TTC549 (cell line): Measurements from ENCODE around the gene HSPG2.

Source experiments
- FAIRE-seq: peaks from 2 replicates; lab custom pipeline; 2012; peaks lifted over from hg19 to GRCh38; lab: Jason Lieb, UNC

HSPG2 gene

DNA sequence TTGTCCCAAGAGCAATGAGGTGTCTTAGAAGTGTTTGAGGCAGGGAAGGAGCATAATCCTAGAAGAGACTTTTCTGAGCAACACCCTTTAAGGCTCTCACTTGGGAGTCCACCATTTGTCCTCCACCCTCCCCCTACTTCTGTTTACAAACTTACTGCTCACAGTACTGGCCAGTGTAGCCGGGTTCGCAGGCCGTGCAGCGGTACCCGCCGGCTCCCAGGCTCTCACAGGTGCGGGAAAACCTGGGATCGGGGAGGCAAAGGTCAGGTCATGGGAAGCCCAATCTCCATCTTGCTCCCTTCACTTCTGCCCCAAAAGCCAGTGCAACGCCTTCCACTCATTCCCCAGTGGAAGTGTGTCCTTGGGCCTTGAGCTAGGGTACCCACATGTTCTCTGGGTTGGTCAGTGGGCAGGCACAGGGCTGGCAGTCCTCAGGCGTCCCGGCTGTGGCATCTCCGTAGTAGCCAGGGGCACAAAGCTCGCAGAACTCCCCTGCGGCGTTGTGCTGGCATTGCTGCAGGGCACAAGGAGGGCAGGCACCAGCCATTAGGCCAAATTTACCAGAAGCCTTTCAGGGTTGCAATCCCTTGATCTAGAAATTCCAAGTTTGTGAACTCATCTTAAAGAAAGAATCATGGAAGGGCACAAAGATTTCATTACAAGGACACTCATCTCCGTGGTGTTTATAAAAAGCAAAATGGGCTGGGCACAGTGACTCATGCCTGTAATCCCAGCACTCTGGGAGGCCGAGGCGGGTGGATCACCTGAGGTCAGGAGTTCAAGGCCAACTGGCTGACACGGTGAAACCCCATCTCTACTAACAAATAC is 75.3 kb downstream of the HSPG2 start:
- FAIRE-seq = no peak

DNA sequence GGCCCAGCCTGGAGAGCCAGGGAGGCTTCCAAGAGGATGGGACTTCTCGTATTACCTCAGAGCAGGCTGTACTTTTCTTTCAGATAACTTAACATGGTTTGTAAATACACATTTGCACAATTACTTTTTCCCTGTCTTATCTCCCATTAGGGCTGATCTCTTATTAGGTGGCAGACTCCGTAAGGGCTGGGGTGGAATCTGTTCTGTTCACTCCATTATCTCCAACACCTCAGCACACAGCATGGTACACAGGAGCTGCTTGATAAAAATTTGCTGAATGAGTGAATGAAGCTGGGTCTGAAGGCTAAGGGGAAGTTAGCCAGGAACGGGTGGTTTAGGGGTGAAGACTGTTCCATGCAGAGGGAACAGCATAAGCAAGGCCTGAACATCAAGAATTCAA is 76.1 kb downstream of the HSPG2 start:
- no peak for FAIRE-seq

DNA sequence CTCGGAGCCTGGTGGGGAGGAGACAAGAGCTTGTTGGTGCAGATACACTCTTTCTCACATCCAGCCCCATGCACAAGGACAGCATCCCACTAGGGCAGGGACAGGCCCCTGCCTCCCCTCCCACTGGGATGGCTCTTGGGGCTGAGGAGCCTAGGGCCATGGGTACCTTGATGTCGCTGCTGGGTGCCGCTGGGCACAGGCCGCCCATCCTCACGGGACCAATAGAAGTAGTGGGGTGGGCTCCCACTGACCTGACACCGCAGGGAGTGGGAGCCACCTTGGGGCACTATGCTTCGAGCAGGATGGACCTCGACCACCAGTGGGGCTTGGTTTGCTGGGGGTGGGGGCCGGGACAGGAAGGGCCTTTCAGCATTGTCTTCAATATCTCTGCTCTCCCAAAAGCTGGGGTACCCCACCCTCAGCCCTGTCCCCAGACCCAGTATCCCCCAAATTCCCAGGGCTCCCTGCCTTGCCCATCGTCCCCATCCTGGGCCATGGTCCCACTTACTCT is 77.4 kb downstream of the HSPG2 start:
- FAIRE-seq = no peak

DNA sequence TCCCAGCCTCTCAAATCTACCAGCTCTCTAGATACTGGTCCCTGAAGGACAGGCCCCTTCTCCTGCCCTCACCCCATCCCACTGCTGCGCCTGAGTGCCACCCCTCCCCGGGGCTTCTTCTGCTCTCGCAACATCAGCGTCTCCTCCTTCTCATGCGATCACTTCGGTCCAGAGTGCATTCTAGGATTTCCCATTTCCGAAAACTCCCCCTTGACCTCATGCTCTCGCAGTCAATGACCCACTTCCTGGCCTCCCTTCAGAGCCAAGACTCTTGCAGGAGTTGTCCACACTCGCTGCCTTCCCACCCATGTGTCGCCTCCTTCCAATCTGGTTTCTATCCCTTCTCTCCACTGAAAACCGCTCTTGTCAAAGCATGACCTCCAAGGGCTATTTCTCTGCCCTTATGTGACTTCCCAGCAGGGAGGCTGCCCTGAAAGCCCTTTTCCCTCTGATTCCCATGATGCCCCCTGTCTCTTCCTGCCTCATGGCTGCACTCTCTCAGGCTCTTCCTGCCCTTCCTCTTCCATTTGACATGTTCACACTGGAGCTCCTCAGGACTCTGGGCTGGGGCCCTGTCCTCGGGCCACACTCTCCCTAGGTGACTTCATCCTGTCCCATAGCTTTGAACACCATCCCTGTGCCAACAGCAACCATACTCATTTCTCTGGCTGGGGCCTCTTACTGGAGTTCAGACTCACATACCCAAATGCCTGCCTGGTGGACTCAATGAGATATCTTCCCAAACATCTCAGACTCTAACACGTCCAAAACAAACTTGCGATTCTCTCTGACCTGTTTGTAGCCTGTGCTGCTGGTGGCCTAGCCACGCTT is 79.1 kb downstream of the HSPG2 start:
- no peak for FAIRE-seq

DNA sequence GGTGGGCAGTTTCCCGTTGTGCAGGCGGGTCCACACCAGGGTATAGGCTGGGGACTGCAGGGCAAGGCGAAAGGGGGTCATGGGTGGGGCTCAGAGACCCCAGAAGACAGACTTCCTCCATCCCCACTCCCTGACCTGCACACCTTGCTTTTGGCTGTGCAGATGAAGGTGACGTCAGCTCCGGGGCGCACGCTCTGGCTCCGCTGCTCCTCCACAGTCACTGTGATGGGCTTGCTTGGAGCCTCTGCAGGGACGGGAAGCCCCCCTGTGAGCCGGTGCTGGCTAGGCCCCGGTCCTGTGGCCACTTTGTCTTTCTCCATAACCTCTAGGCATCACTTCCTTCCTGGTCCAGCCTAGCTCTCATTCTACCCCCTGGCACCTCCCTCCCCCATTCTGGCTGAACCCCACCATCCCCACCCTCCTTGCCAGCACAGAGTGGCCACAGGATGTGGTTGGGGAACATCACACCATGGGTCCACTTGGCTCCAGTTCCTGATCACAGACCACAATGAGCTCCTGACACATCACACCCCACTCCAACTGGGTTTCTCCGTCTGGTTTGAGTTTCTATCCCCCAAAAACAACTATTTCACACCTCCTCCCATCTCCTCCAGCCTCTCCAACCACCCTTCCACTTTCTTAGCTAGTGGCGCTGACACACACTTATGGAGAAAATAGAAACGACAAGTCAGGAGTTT is 79.8 kb downstream of the HSPG2 start:
- FAIRE-seq = no peak

DNA sequence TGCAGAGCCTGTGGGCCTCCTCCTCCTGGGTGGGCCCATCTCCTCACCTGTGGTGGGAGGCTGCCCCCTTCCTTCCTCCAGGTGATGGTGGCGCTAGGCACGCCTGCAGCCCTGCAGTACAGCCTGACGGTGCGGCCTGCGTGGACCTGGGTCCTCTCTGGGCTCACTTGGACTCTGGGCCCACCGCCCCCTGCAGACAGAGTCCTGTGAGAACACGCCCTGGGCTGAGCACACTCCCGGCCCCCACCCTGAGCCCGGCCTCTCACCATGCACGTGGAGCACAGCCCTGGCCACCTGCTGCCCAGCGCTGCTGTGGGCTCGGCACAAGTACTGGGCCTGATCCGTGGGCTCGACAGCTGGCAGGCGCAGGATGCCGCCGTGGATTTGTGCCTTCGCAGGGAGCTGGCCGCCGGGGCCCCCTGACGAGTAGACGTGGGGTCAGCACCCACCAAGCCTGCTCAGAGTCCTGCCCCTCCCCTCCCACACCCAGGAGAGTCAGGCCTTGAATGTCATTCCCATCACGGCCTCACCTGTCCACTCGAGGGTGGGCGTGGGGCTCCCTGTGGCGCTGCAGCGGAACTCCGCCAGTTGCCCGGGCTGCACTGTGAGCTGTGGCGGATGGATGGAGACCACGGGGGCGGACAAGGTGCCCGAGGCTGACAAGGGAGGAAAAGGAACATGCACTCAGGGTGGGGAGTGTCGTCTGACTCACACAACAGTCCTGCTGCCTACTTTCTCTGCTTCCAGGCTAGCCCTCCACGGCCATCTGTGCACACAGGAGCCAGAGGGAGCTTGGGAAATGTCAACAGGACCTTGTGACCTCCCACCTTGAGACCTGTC is 81.6 kb downstream of the HSPG2 start:
- no peak for FAIRE-seq

DNA sequence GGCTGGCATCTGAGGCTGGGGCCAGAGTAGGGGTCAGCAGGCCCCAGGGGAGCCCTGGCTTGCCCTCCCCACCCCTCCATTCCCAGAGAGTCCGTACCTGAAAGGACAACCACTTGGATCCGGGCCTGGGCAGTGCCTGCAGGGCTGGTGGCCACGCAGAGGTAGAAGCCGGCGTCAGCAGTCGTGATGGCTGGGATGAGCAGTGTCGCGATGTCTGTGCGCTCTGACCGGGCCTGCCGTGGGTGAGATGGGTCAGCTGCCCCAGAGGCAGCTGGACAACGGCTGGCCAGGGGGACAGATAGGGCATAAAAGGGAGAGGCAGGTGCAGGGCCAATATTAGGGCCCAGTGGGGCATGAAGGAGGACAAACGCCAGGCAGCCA is 82.4 kb downstream of the HSPG2 start:
- FAIRE-seq = no peak

DNA sequence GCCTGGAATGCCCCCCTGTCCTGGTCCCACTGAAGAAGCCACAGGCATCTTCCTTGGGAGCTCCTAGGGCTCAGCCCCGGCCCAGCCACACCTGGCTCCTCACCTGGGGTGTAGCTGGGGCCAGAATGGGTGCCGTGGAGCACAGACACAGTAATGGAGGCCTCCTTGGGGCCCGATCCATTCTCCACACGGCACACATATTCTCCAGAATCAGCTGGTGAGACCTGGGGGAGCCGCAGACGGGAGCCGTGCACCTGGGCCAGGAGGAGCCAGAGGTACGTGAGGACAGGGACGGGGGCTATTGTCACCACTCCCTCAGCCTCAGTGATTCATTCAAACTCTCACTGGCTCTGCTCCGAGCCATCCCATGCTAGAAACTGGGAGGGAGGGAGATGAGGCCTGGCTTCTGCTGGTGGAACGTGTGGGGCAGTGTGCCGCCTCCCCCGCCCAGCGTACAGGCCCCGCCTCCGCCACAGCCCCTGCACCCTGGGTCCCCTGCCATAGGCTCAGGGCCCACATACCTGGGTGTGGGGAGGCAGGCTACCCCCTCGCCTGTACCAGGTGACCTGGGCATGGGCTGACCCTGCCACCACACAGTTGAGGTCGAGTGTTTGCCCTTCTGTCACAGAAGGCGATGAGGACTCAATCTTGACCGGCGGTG is 82.9 kb downstream of the HSPG2 start:
- FAIRE-seq = no peak

DNA sequence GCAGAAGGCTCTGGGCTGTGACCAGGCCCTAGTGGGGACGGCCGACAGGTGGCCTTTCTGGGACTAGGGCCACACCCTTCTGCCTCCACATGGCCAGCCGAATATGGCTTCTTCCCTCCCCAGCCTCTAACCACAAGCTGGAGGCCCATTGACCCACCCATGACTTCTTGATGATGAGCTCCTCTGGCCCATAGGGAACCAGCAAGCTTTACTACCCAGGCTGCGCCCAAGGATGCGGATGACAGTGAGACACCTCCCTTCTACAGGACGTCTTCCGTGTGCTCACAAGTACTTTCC is 84.0 kb downstream of the HSPG2 start:
- no peak for FAIRE-seq

DNA sequence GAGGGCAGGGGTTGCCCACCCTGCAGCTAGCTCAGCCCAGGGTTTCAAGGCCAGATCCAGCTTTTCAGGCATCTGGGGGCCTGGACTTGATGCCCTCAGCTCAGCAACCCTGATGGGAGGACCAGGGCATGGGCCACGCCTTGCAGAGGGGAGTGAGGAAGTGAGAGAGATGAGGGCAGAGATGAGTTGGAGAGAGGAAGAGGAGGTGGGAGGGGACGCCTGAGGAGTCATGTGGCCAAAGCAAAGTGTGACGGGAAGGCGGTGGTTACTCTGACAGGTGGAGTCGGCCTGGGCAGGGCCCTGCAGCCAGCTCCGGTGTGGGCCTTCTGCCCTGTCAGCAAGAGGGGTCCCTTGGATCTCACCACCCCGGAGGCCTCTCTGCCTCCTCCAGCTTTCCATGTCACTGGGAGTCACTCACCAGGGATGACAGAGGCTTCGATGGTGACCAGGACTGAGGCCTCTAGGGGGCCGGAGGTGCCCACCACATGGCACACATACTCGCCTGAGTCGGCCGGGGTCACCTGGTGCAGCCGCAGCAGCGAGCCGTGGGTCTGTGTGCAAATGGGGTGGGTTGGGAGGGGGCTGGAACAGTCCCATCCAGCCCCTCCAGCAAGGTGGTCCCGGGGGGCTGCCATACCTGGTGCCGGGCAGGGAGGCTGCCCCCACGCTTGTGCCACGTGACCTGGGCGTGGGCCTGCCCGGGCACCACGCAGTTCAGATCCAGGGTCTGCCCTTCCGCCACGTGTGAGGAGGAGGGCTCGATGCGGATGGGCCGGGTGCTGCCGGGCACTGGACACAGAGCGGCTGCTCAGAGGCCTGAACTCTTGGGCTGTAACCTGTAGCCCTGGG is 84.6 kb downstream of the HSPG2 start:
- FAIRE-seq = no peak

DNA sequence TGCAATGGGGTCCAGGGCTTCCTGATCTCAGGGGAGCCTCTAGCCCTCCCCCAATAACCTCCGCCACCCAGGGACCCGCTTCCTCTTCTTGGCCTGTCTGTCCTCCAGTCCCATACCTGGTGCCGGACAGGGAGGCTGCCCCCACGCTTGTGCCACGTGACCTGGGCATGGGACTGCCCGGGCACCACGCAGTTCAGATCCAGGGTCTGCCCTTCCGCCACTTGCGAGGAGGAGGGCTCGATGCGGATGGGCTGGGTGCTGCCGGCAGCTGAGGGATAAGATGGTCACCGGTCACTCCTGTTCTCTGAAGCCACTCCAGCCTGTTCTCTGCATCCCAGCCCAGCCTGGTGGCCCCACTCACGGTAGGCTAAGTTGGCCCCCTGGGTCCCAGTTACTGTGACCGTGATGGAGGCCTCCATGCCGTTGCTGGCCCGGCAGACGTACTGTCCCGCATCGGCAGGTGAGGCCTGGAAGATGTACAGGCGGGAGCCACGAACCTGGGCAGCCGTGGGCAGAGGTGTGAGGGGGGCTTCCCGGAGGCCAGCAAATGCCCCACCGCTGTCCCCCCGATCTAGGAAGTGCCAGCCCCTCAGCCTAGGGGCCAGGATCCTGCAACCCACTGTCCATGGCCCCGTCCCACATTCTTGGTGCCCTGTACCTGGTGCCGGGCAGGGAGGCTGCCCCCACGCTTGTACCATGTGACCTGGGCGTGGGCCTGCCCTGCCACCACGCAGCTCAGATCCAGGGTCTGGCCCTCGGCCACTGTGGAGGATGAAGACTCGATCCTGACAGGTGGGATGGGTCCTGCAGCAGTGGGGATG is 85.5 kb downstream of the HSPG2 start:
- no peak for FAIRE-seq

DNA sequence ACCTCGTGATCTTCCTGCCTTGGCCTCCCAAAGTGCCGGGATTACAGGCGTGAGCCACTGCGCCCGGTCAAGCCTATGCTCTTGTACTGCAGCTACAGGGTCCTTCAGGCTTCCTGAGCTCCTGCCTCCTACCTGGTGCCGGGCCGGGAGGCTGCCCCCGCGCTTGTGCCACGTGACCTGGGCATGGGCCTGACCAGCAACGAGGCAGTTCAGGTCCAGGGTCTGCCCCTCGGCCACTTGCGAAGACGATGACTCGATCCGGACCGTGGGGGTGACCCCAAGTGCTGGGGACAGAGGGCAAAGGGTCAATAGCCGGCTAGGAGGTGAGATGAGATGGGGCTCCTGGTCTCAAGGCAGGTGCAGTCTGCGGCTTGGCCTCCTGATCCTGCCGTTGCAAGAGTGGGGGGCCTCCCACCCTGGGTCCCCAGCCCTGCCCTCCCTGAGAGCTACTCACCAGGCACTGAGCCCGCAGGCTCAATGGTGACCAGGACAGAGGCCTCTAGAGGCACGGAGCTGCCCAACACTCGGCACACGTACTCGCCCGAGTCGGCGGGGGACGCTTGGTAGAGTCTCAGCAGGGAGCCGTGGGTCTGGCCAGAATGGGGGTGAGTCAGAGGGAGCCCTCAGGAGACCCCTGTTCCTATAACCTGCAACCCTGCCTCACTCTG is 87.1 kb downstream of the HSPG2 start:
- FAIRE-seq = no peak

DNA sequence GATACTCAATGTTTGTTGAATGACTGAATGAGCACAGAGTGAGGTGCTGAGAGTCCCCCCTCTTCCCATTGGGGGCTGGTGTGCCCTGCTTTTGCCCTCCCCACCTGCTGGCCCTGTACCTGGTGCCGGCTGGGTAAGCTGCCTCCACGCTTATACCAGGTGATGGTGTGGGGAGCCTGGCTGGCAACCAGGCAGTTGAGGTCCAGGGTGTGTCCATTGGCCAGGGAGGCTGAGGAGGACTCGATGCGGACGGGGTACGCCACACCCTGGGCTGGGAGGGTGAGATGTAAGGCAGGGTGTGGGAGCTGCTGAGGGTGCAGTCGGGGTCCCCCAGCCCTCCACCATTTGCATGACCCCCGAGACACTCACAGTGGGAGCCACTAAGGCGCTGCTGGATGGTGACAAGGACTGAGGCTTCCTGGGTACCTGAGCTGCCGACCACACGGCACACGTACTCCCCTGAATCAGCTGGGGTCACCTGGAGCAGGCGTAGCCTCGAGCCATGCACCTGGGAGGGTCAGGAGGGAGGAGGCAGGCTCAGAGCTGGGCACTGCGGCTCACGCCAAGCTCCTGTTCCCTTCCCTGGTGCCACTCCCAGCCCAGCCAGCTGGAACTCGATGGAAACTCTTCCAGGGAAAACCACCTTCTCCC is 88.5 kb downstream of the HSPG2 start:
- FAIRE-seq = no peak

DNA sequence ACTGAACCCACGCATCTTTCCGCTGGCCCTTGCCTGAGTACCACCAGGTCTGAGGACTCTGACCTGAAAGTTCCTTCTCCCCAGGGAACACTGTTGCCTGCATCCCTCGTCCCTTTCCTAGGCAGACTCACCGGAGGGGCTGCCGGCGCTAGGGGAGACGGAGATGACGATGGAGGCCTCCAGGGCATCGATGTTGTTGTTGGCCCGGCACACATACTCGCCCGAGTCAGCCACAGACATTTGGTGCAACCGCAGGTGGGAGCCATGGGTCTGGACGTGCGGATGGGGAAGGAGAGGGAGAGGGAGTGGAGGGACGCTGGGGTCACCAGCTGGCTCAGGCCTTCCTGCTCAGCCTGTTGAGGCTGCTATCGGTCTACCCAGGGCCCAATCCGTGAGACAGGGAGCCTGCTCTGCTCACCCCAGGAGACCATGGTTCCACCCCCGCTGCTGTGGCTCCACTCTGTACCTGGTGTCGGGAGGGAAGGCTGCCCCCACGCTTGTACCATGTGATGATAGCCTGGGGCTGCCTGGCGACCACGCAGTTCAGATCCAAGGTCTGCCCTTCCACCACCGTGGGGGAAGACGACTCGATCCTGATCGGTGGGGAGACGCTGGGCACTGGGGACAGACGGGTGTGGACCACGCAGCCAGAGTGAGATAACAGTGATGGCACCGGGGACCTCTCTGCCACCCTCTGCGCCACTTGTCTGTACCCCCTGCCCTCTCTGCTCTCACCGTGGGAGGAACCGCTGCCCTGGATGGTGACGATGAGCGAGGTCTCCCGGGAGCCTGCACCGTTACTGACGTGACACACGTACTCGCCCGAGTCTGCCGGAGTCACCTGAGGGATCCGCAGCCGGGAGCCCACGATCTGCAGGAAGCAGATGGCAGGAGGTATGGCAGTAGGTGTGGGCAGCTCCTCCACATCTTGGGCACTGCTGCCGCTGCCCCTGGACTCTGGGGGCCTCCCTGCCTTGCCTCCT is 89.6 kb downstream of the HSPG2 start:
- no peak for FAIRE-seq

DNA sequence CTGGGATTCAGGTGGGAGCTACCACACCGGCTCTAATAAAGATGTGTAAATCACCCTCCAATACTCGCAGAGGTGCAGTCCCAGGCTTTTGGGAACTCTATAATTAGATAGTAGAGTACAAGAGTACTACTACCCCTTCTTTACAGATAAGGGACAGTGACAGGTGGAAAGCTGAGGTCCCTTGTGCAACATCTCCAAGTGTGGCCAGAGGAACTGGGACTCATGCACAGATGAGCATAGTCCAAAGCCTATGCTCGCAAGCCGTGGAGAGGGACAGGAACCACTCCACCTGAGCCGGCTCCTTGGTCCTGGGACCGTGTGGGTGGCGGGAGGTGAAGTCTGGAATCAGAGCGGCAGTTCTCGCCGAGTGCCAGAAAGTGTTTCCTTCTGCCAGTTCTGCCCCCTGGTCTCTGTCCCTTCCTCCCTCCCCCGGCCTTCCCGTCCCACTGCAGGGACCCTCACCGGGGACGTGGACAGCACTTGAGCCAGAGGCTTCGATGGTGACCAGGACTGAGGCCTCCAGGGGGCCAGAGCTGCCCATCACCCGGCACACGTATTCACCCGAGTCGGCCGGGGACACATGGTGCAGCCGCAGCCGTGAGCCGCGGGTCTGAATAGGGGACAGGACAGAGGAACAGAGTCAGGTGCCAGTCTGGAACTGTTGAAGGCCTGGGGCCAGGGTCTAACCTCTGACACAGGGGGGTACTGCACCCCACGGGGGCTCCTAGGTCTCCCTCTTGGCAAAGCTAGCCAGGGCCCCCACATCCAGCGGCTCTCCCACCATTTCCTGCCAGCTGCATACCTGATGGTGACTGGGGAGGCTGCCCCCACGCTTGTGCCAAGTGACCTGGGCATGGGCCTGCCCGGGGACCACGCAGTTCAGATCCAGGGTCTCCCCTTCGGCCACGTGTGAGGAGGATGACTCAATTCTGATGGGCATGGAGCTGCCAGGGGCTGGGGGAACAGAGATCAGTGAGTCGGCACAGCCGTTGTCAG is 91.2 kb downstream of the HSPG2 start:
- no peak for FAIRE-seq

DNA sequence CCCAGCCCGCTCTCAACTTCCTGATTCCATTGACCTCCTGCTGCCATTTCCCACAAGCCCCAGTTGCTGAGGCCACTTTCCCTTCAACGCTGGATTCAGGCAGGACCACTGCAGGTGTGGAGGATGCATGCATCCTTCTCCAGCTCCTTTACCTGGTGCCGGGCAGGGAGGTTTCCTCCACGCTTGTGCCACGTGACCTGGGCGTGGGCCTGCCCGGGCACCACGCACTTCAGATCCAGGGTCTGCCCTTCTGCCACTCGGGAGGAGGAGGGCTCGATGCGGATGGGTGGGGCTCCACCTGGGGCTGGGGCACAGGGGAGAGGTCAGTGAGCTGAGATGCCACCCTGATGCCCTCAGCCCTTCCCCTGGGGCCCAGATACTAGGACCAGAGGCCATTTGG is 93.1 kb downstream of the HSPG2 start:
- no peak for FAIRE-seq
